SK-N-SH (cell line): Measurements from ENCODE around the gene ENTPD6. TPM values are rescaled to one million over a fixed set of nuclear protein-coding genes. Genes with fewer than 3 reads are reported as not detected.

Experiments
- CTCF ChIA-PET: fragments of 300-600, 350-600 bp; formaldehyde crosslinking; extraction: SDS; loops from one replicate; lab custom pipeline; 2021; lab: Yijun Ruan, JAX
- POLR2A ChIA-PET: fragments of 350-600 bp; sonication (Branson Sonifier 250); formaldehyde crosslinking; extraction: SDS; loops from one replicate; lab custom pipeline; 2020; ENCODE audit warnings: antibody characterized with exemption, inconsistent platforms; lab: Yijun Ruan, JAX
- DNase-seq: peaks from one replicate; pipeline ENCODE4 v3.0.0; 2012
- H2AFZ ChIP-seq: fragments of 200-600 bp; sonication (generic); 2 replicates; pipeline ENCODE4 v1.8.1; 2016; ENCODE audit warnings: antibody characterized with exemption, mild to moderate bottlenecking, low read depth
- H3F3A ChIP-seq: fragments of 200-600 bp; sonication (generic); replicated peaks from 2 replicates; pipeline ENCODE3; 2016; ENCODE audit warnings: antibody characterized with exemption, mild to moderate bottlenecking; ENCODE audit not compliant: insufficient read depth
- H3K27ac ChIP-seq, 2 experiments: fragments of 200-500 bp in 1 of 2; fragments of 200-600 bp in 1 of 2; sonication (Bioruptor generic) in 1 of 2; sonication (generic), shearing (Covaris generic) in 1 of 2; 2 replicates each; pipeline versions ENCODE4 v1.5.1 to v1.6.1; 2014 to 2016; ENCODE audit warnings: low read depth in 2 of 2, inconsistent platforms in 1 of 2, low read length in 1 of 2, mild to moderate bottlenecking in 1 of 2, mixed read lengths in 1 of 2
- H3K27me3 ChIP-seq: fragments of 200-600 bp; sonication (generic), shearing (Covaris generic); 2 replicates; pipeline ENCODE4 v1.6.1; 2016; ENCODE audit warnings: mixed run types; ENCODE audit not compliant: insufficient read depth
- H3K36me3 ChIP-seq, 2 experiments: fragments of 200-500 bp in 1 of 2; fragments of 200-600 bp in 1 of 2; sonication (Bioruptor generic) in 1 of 2; sonication (generic) in 1 of 2; replicated peaks in 1 of 2; 2 replicates each; pipeline versions ENCODE3 to v1.5.1; 2014 to 2016; ENCODE audit warnings: low read length in 1 of 2, mild to moderate bottlenecking in 1 of 2; ENCODE audit not compliant: insufficient read depth in 2 of 2, control insufficient read depth in 1 of 2
- H3K4me1 ChIP-seq, 2 experiments: fragments of 200-500 bp in 1 of 2; fragments of 200-600 bp in 1 of 2; sonication (Bioruptor generic) in 1 of 2; sonication (generic), shearing (Covaris generic) in 1 of 2; 2 replicates each; pipeline versions ENCODE4 v1.5.1 to v1.6.1; 2014 to 2016; ENCODE audit warnings: low read depth in 1 of 2, low read length in 1 of 2, mixed run types in 1 of 2; ENCODE audit not compliant: insufficient read depth in 2 of 2, control insufficient read depth in 1 of 2
- H3K4me2 ChIP-seq: fragments of 200-600 bp; sonication (generic), shearing (Covaris generic); 2 replicates; pipeline ENCODE4 v1.6.1; 2017; ENCODE audit warnings: mixed run types
- H3K4me3 ChIP-seq, 2 experiments: fragments of 200-500 bp in 1 of 2; fragments of 200-600 bp in 1 of 2; sonication (Bioruptor generic) in 1 of 2; sonication (generic), shearing (Covaris generic) in 1 of 2; 2 replicates each; pipeline versions ENCODE4 v1.5.1 to v1.8.1; 2014 to 2016; ENCODE audit warnings: low read depth in 2 of 2, inconsistent platforms in 1 of 2, low read length in 1 of 2, mild to moderate bottlenecking in 1 of 2, mixed read lengths in 1 of 2, moderate library complexity in 1 of 2
- H3K79me2 ChIP-seq: fragments of 200-600 bp; sonication (generic); 2 replicates; pipeline ENCODE4 v1.8.1; 2017; ENCODE audit warnings: mild to moderate bottlenecking; ENCODE audit not compliant: insufficient read depth
- H3K9ac ChIP-seq: fragments of 200-600 bp; sonication (generic); 2 replicates; pipeline ENCODE4 v1.6.1; 2017; ENCODE audit warnings: mixed run types
- H3K9me2 ChIP-seq: fragments of 200-600 bp; sonication (generic); 2 replicates; pipeline ENCODE4 v1.6.1; 2017; ENCODE audit warnings: mixed run types
- H3K9me3 ChIP-seq: fragments of 200-600 bp; sonication (generic); 2 replicates; pipeline ENCODE4 v1.6.1; 2017; ENCODE audit warnings: mixed run types, mild to moderate bottlenecking, moderate library complexity
- H4K20me1 ChIP-seq: fragments of 200-600 bp; sonication (generic); 2 replicates; pipeline ENCODE4 v1.6.1; 2017; ENCODE audit warnings: mild to moderate bottlenecking, mixed run types; ENCODE audit not compliant: insufficient read depth
- CHD2 ChIP-seq: fragments of 150-350 bp; IDR thresholded peaks from 2 replicates; pipeline ENCODE4 v1.6.1; 2018; ENCODE audit warnings: low read length; ENCODE audit not compliant: partially characterized antibody
- FOXJ3 ChIP-seq: sonication (generic); formaldehyde crosslinking; IDR thresholded peaks from 2 replicates; pipeline ENCODE4 v1.5.1; 2020; ENCODE audit warnings: mild to moderate bottlenecking, missing genetic modification reagents
- FOXM1 ChIP-seq: IDR thresholded peaks from 2 replicates; pipeline ENCODE4 v1.4.0; 2012; ENCODE audit warnings: low read depth, mild to moderate bottlenecking
- GABPA ChIP-seq: IDR thresholded peaks from 2 replicates; pipeline ENCODE4 v1.4.0; 2012; ENCODE audit warnings: low read depth, mild to moderate bottlenecking
- GATA2 ChIP-seq: sonication (generic); formaldehyde crosslinking; IDR thresholded peaks from 2 replicates; pipeline ENCODE4 v1.5.0; 2020; ENCODE audit warnings: mild to moderate bottlenecking, missing genetic modification reagents
- IRF3 ChIP-seq: fragments of 150-350 bp; IDR thresholded peaks from 2 replicates; pipeline ENCODE4 v1.6.1; 2016; ENCODE audit warnings: mild to moderate bottlenecking, low read depth, low read length
- JUND ChIP-seq: IDR thresholded peaks from 2 replicates; pipeline ENCODE4 v1.4.0; 2012
- MXI1 ChIP-seq: IDR thresholded peaks from 2 replicates; pipeline ENCODE4 v1.6.1; 2012; ENCODE audit warnings: mild to moderate bottlenecking, low read depth, low read length, improper control_type of control experiment
- NFIC ChIP-seq: IDR thresholded peaks from 2 replicates; pipeline ENCODE4 v1.4.0; 2012; ENCODE audit warnings: borderline replicate concordance
- NRF1 ChIP-seq: IDR thresholded peaks from 2 replicates; pipeline ENCODE4 v1.6.1; 2012; ENCODE audit warnings: low read depth, mild to moderate bottlenecking, low read length
- POLR2AphosphoS5 ChIP-seq: IDR thresholded peaks from 2 replicates; pipeline ENCODE4 v1.6.1; 2012; ENCODE audit warnings: low read depth, low read length
- RAD21 ChIP-seq: IDR thresholded peaks from 2 replicates; pipeline ENCODE4 v1.6.1; 2012; ENCODE audit warnings: mild to moderate bottlenecking, low read length
- RFX5 ChIP-seq: IDR thresholded peaks from 2 replicates; pipeline ENCODE4 v1.6.1; 2012; ENCODE audit warnings: mild to moderate bottlenecking, improper control_type of control experiment, low read length
- RXRA ChIP-seq: IDR thresholded peaks from 2 replicates; pipeline ENCODE4 v1.4.0; 2012; ENCODE audit warnings: low read depth, mild to moderate bottlenecking, borderline replicate concordance
- SIN3A ChIP-seq: IDR thresholded peaks from 2 replicates; pipeline ENCODE4 v1.6.1; 2012; ENCODE audit warnings: low read depth, mild to moderate bottlenecking, low read length, moderate library complexity, borderline replicate concordance
- TAF1 ChIP-seq: IDR thresholded peaks from 2 replicates; pipeline ENCODE4 v1.6.1; 2012; ENCODE audit warnings: low read depth, mild to moderate bottlenecking, low read length, moderate library complexity, borderline replicate concordance
- TEAD4 ChIP-seq: IDR thresholded peaks from 2 replicates; pipeline ENCODE4 v1.4.0; 2012; ENCODE audit warnings: mild to moderate bottlenecking, borderline replicate concordance; ENCODE audit not compliant: insufficient read depth
- WGBS: methylation state at CpG from one replicate; pipeline ENCODE4 v1.1.6; 2017; ENCODE audit warnings: low lambda C conversion rate; 5-methylcytosine and 5-hydroxymethylcytosine counted together
- polyA plus RNA-seq, 3 experiments: library from polyadenylated mRNA; depleted of rRNA; stranded (reverse); fragments of >200 nt; gene quantifications; 2 replicates each; pipeline ENCODE4 v1.2.3, GENCODE V29; 2012
- TF ChIP-seq, protein P1 (sequence below): IDR thresholded peaks from 2 replicates; pipeline ENCODE4; 2012
- TF ChIP-seq, protein P2 (sequence below): IDR thresholded peaks from 2 replicates; pipeline ENCODE4 v1.6.1; 2012; ENCODE audit warnings: mild to moderate bottlenecking, low read depth, low read length, moderate library complexity

ENTPD6 gene
- polyA plus RNA-seq, 1 of the 3 experiments (the other 2 are of a cell fraction), result 76.1 TPM

DNA sequence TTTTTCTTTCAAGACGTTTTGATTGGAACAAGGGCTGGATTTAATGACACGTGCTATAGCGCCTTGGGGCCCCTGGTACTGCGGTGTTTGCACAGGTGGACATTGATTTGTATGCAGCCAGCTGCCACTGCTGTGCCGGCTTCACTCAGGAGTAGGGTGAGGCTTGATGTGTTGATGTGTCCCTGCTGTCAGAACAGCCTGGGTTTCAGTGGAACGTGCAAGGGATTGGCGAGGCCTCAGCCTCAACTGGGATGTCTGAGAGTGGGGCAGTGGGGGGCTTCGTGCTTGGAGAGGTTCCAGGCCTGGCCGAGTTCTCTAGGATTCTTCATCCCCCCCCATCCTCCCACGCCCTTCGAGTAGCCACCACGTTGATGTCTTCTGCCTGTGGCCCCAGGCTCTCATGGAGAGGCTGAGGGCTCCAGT is 75.3 kb downstream of the ENTPD6 start:
- Histone ChIP-seq H3K27ac (no peak overlapping the region), H3F3A (peaks cover 3% of the 10 kb centered on the region), H2AFZ (no peak overlapping the region), H3K9ac (no peak overlapping the region), H3K36me3 (peaks cover 41 to 49% of the 10 kb centered on the region in 2 experiments), H3K79me2 (peaks cover 44% of the 10 kb centered on the region; the same call in 1 of the 2 replicates), H4K20me1 (peaks cover 15% of the 10 kb centered on the region; the same call in 1 of the 2 replicates), H3K9me2 (no peaks in the 10 kb centered on the region), H3K4me1 (peaks cover 0 to 10% of the 10 kb centered on the region in 2 experiments; a peak in 1 of 4 replicates), H3K4me3 (no peak overlapping the region), H3K4me2 (no peak overlapping the region), H3K27me3 (no peaks in the 10 kb centered on the region), H3K9me3 (no peaks in the 10 kb centered on the region)
- DNase-seq, result no peak
- TF ChIP-seq SIN3A (no peak), CHD2 (no peak), NRF1 (no peak), GABPA (no peak), NFIC (no peak), GATA2 (CRISPR knock-in tag) (no peak), FOXM1 (no peak), TAF1 (no peak), POLR2AphosphoS5 (no peak), RXRA (no peak), TEAD4 (no peak), RFX5 (no peak)
- TF ChIP-seq, protein P1, sequence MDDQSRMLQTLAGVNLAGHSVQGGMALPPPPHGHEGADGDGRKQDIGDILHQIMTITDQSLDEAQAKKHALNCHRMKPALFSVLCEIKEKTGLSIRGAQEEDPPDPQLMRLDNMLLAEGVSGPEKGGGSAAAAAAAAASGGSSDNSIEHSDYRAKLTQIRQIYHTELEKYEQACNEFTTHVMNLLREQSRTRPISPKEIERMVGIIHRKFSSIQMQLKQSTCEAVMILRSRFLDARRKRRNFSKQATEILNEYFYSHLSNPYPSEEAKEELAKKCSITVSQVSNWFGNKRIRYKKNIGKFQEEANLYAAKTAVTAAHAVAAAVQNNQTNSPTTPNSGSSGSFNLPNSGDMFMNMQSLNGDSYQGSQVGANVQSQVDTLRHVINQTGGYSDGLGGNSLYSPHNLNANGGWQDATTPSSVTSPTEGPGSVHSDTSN, result no peak
- ChIA-PET CTCF (interaction anchor here (1.3 kb wide), 1 partner anchor 24 kb away, joined by 3 read pairs; no protein-coding TSS in a partner anchor), POLR2A (no interaction called here)
- WGBS, result 95% methylated on average over 12 of the region's 12 CpGs

DNA sequence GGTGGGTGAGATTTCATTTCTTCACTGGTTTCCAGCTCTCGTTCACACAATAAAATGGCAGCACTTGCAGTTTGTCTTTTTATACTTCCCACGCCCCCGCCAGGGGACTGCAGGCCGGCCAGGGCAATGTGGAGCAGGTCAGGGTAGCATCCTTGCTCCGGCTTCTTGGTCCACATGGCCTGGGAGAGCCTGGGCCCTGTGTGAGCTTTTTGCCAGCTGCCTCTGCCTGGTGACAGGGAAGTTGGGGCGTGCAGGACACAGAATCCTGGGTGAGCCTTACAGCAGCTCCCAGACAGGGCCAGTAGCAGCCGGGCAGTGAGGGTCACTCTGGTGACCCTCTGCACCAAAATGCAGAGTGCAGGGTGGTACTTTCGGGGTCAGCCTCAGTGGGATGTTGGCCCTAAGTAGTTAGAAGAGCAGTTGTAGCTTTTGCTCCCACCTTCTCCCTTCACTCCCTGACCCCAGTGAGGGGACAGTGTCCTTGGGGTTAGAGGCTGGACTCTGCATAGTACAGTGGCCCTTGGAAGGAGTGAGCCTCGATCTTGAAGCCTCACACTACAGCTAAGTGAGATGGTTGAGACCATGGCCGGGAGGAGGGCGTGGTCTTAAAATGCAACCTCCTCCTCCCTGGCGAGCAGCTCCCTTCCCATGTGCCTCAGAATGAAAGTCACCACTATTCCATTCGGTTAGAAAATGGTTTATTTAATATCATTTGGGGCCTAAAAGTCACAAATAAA is 76.1 kb downstream of the ENTPD6 start:
- WGBS, result 85% methylated on average over 6 of the region's 13 CpGs
- TF ChIP-seq MXI1 (no peak), RFX5 (no peak), CHD2 (no peak), GATA2 (CRISPR knock-in tag) (no peak), IRF3 (no peak), RAD21 (no peak), GABPA (no peak), POLR2AphosphoS5 (no peak), JUND (no peak), FOXJ3 (no peak)
- TF ChIP-seq, protein P2, sequence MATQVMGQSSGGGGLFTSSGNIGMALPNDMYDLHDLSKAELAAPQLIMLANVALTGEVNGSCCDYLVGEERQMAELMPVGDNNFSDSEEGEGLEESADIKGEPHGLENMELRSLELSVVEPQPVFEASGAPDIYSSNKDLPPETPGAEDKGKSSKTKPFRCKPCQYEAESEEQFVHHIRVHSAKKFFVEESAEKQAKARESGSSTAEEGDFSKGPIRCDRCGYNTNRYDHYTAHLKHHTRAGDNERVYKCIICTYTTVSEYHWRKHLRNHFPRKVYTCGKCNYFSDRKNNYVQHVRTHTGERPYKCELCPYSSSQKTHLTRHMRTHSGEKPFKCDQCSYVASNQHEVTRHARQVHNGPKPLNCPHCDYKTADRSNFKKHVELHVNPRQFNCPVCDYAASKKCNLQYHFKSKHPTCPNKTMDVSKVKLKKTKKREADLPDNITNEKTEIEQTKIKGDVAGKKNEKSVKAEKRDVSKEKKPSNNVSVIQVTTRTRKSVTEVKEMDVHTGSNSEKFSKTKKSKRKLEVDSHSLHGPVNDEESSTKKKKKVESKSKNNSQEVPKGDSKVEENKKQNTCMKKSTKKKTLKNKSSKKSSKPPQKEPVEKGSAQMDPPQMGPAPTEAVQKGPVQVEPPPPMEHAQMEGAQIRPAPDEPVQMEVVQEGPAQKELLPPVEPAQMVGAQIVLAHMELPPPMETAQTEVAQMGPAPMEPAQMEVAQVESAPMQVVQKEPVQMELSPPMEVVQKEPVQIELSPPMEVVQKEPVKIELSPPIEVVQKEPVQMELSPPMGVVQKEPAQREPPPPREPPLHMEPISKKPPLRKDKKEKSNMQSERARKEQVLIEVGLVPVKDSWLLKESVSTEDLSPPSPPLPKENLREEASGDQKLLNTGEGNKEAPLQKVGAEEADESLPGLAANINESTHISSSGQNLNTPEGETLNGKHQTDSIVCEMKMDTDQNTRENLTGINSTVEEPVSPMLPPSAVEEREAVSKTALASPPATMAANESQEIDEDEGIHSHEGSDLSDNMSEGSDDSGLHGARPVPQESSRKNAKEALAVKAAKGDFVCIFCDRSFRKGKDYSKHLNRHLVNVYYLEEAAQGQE, result no peak

More for the DNA sequence above, 76.1 kb downstream of the ENTPD6 start:
- no peak for DNase-seq
- Histone ChIP-seq H3K9me2 (no peaks in the 10 kb centered on the region), H3K4me2 (no peak overlapping the region), H3K36me3 (peaks cover 32 to 54% of the 10 kb centered on the region in 2 experiments), H3K79me2 (peaks cover 35% of the 10 kb centered on the region; the same call in 1 of the 2 replicates), H3K4me3 (no peak overlapping the region), H3K27ac (no peak overlapping the region), H2AFZ (no peak overlapping the region), H3K27me3 (no peaks in the 10 kb centered on the region), H3K9me3 (no peaks in the 10 kb centered on the region), H3K9ac (no peak overlapping the region), H4K20me1 (peaks cover 13% of the 10 kb centered on the region; the same call in 1 of the 2 replicates), H3K4me1 (peaks cover 0 to 10% of the 10 kb centered on the region in 2 experiments; a peak in 1 of 4 replicates), H3F3A (peaks cover under 1% of the 10 kb centered on the region)
- ChIA-PET CTCF (interaction anchor here (0.7 to 1.3 kb wide), 3 partner anchors 17 to 92 kb away, joined by 3 to 4 read pairs (median 3); no protein-coding TSS in a partner anchor), POLR2A (interaction anchor here (1.1 kb wide), 1 partner anchor 119 kb away, joined by 3 read pairs; no protein-coding TSS in a partner anchor)
